K562 (cell line): Measurements from ENCODE around the gene ANKLE2. TPM values are rescaled to one million over a fixed set of nuclear protein-coding genes. Genes with fewer than 3 reads are reported as not detected.

Source experiments
- ATAC-seq: fragments of 200-7000 bp; cut with Tn5 transposase; 3 replicates; pipeline ENCODE4 v1.9.1; 2020; ENCODE audit warnings: moderate library complexity
- BruUV-seq: library from RNA; stranded (reverse); fragments of 400-500 nt; replicated peaks from 2 replicates; lab custom pipeline; 2021; lab: Mats Ljungman, UMichigan
- CTCF ChIA-PET: fragments of 300-600 bp; formaldehyde crosslinking; extraction: SDS; loops from one replicate; lab custom pipeline; 2021; ENCODE audit warnings: low intra/inter-chr PET ratio; lab: Yijun Ruan, JAX
- POLR2A ChIA-PET: fragments of 300-600, 350-650 bp; sonication (Branson Sonifier 250); formaldehyde crosslinking; extraction: SDS; loops from one replicate; lab custom pipeline; 2021; ENCODE audit warnings: antibody characterized with exemption, inconsistent platforms; lab: Yijun Ruan, JAX
- DNase-seq, 4 experiments: peaks; one replicate each; pipeline versions ENCODE4 v3.0.0 to v3.0.0-alpha.2; 2011 to 2018; ENCODE audit warnings: low spot score in 3 of 4, mixed read lengths in 3 of 4; ENCODE audit errors: extremely low read depth in 1 of 4
- FAIRE-seq: peaks from 2 replicates; lab custom pipeline; 2011; peaks lifted over from hg19 to GRCh38; lab: Jason Lieb, UNC
- H2AFZ ChIP-seq: 2 replicates; pipeline ENCODE4 v1.6.0; 2011; ENCODE audit warnings: low read depth, low read length, control low read depth, inconsistent platforms
- H3K27ac ChIP-seq: fragments of 200-600 bp; 3 replicates; pipeline ENCODE4 v1.8.0; 2011; ENCODE audit warnings: low read depth, mild to moderate bottlenecking, control low read depth, inconsistent platforms, low read length, moderate library complexity, mixed read lengths; ENCODE audit errors: extremely low read depth
- H3K27me3 ChIP-seq, 2 experiments: fragments of 300-600 bp in 1 of 2; 2 replicates in 1 of 2; 3 replicates in 1 of 2; pipeline versions ENCODE4 v1.6.0 to v1.8.0; 2011; ENCODE audit warnings: inconsistent platforms in 2 of 2, low read length in 2 of 2, mild to moderate bottlenecking in 1 of 2, mixed read lengths in 1 of 2, moderate library complexity in 1 of 2; ENCODE audit not compliant: control insufficient read depth in 2 of 2, insufficient read depth in 2 of 2
- H3K36me3 ChIP-seq: fragments of 300-600 bp; 3 replicates; pipeline ENCODE4 v1.8.0; 2011; ENCODE audit warnings: mild to moderate bottlenecking, low read length, inconsistent platforms; ENCODE audit not compliant: control insufficient read depth, insufficient read depth
- H3K4me1 ChIP-seq, 2 experiments: fragments of 200-600 bp in 1 of 2; replicated peaks in 1 of 2; 2 replicates in 1 of 2; 3 replicates in 1 of 2; pipeline versions ENCODE4 v1.5.1 to v1.8.0; 2011; ENCODE audit warnings: inconsistent platforms in 2 of 2, low read length in 2 of 2, mild to moderate bottlenecking in 1 of 2, mixed read lengths in 1 of 2, moderate library complexity in 1 of 2; ENCODE audit not compliant: control insufficient read depth in 2 of 2, insufficient read depth in 2 of 2
- H3K4me2 ChIP-seq: 2 replicates; pipeline ENCODE4 v1.6.1; 2011; ENCODE audit warnings: low read length, control low read depth, inconsistent platforms, mixed read lengths; ENCODE audit not compliant: insufficient read depth
- H3K4me3 ChIP-seq: fragments of 200-600 bp; sonication (generic), shearing (Covaris generic); 2 replicates; pipeline ENCODE4 v1.5.1; 2016; ENCODE audit warnings: control low read depth, inconsistent platforms
- H3K79me2 ChIP-seq: fragments of 200-600 bp; 3 replicates; pipeline ENCODE4 v1.8.0; 2011; ENCODE audit warnings: low read length, inconsistent platforms; ENCODE audit not compliant: control insufficient read depth, insufficient read depth
- H3K9ac ChIP-seq, 2 experiments: 2 replicates each; pipeline versions ENCODE4 v1.6.0 to v1.6.1; 2011; ENCODE audit warnings: low read depth in 2 of 2, low read length in 2 of 2, control low read depth in 1 of 2, inconsistent platforms in 1 of 2, mild to moderate bottlenecking in 1 of 2, mixed read lengths in 1 of 2; ENCODE audit not compliant: insufficient read depth in 1 of 2
- H3K9me1 ChIP-seq: one replicate; pipeline ENCODE4 v1.6.0; 2011; ENCODE audit warnings: inconsistent platforms, mild to moderate bottlenecking, low read length, moderate library complexity; ENCODE audit not compliant: control insufficient read depth, insufficient read depth
- H3K9me3 ChIP-seq: replicated peaks from 2 replicates; pipeline ENCODE4 v1.5.1; 2011; ENCODE audit warnings: low read depth, low read length, inconsistent platforms; ENCODE audit not compliant: control insufficient read depth, insufficient read depth
- H4K20me1 ChIP-seq: replicated peaks from 2 replicates; pipeline ENCODE4 v1.6.1; 2011; ENCODE audit warnings: low read length, inconsistent platforms, mixed read lengths; ENCODE audit not compliant: control insufficient read depth, insufficient read depth
- MCM3 ChIP-seq: fragments of 450-650 bp; IDR thresholded peaks from 2 replicates; pipeline ENCODE4 v1.6.1; 2016
- POLR2A ChIP-seq: fragments of 450-650 bp; conservative IDR thresholded peaks from 2 replicates; pipeline ENCODE4 v1.6.1; 2016
- POLR2AphosphoS2 ChIP-seq: IDR thresholded peaks from 2 replicates; pipeline ENCODE4 v1.6.1; 2012; ENCODE audit warnings: low read length, improper control_type of control experiment
- RNF2 ChIP-seq: sonication (generic); IDR thresholded peaks from 2 replicates; pipeline ENCODE4 v1.6.1; 2016
- WGBS: fragments of 100-300 bp; shearing (Covaris generic); methylation state at CpG from one replicate; pipeline ENCODE4 v1.1.6; 2016; ENCODE audit warnings: low coverage, mixed read lengths; ENCODE audit not compliant: insufficient coverage; ENCODE audit errors: missing lambda C conversion rate; 5-methylcytosine and 5-hydroxymethylcytosine counted together
- in situ Hi-C: fragments of 300-500 bp; cut with MboI; formaldehyde crosslinking; loops from 4 replicates; pipeline ENCODE4 v1.15.0; 2018; ENCODE audit warnings: inconsistent platforms, mixed read lengths
- intact Hi-C: fragments of 100-400 bp; cut with micrococcal nuclease; formaldehyde crosslinking; loops from 2 replicates; pipeline ENCODE4 v1.14.2; 2022
- polyA plus RNA-seq, 8 experiments: library from polyadenylated mRNA; depleted of rRNA in 4 of 8; stranded (reverse) in 5 of 8; unstranded in 3 of 8; fragments of >200 nt; fragmentation: Nextera tagmentation in 2 of 8; fragmentation: Illumina TruSeq in 1 of 8; extraction: Ambion mirVana in 2 of 8; extraction: Trizol in 1 of 8; gene quantifications; 2 replicates each; pipeline versions ENCODE4 v1.2.1 to v1.2.3, GENCODE V29; 2011 to 2014; ENCODE audit warnings: inconsistent platforms in 1 of 8, missing spikeins in 1 of 8
- total RNA-seq, 7 experiments: library from RNA; depleted of rRNA in 6 of 7; stranded (reverse); fragments of >200 nt in 6 of 7; fragmentation: Illumina TruSeq in 2 of 7; extraction: Trizol in 2 of 7; gene quantifications; 2 replicates each; pipeline versions ENCODE4 v1.2.1 to v1.2.3, GENCODE V29; 2011 to 2021; ENCODE audit warnings: low replicate concordance in 1 of 7
- TF ChIP-seq, protein P1 (sequence below): fragments of 250-450 bp; sonication (Bioruptor Pico); IDR thresholded peaks from 2 replicates; pipeline ENCODE4 v1.5.0; 2021; ENCODE audit warnings: mild to moderate bottlenecking, moderate library complexity

Gene ANKLE2
- total and polyA plus RNA-seq, 9 of the 15 experiments (the other 6 are each of a cell fraction or from before 2014, with no cell fraction given) = 3.2 to 57.7 (median 45.6) TPM

DNA sequence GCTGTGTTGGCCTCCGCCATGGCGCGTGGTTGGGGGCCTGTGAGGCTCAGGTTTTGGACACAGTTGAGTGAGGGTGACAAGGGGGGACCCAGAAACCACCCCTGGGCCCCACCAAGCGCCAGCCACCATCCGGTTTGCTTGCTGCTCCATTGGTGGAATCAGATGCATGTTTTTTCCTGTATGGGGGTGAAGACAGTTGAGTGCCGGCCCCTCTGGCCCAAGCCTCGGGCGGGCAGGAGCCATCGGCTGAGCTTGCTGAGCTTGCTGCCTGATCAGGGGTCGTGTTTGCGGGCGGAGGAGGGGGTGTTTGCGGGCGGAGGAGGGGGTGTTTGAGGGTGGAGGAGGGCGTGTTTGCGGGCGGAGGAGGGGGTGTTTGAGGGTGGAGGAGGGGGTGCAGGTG is 44.6 kb downstream of the ANKLE2 start:
- H3K36me3 ChIP-seq = peaks cover 80% of the 10 kb centered on the region
- intact Hi-C loops = no loop called here
- WGBS = 91% methylated on average over 9 of the region's 17 CpGs
- no peak overlapping the region for H3K4me3 ChIP-seq
- H3K9me1 ChIP-seq = no peaks in the 10 kb centered on the region
- H3K27me3 ChIP-seq = no peaks in the 10 kb centered on the region
- peaks cover 31% of the 10 kb centered on the region for H3K79me2 ChIP-seq
- ATAC-seq (no peak), FAIRE-seq (no peak), DNase-seq (no peak)
- H3K9ac ChIP-seq = no peak overlapping the region
- ChIA-PET POLR2A (interaction anchor here (1.5 kb wide), 1 partner anchor 8 kb away, joined by 4 read pairs; no protein-coding TSS in a partner anchor), CTCF (no interaction called here)
- H3K27ac ChIP-seq = no peak overlapping the region
- peaks cover 0 to 6% of the 10 kb centered on the region in 2 experiments; a peak in 3 of 5 replicates for H3K4me1 ChIP-seq
- no peak overlapping the region for H2AFZ ChIP-seq
- no peaks in the 10 kb centered on the region; the same call in 1 of the 2 replicates for H4K20me1 ChIP-seq
- TF ChIP-seq POLR2AphosphoS2 = 0 out of 2 replicates have a peak, but pooled peaks have one; percentile 41
- TF ChIP-seq MCM3 = no peak
- no peak for TF ChIP-seq RNF2
- in situ Hi-C loops = no loop called here
- no TSS peak for BruUV-seq
- H3K9me3 ChIP-seq = no peaks in the 10 kb centered on the region
- H3K4me2 ChIP-seq = no peak overlapping the region

DNA sequence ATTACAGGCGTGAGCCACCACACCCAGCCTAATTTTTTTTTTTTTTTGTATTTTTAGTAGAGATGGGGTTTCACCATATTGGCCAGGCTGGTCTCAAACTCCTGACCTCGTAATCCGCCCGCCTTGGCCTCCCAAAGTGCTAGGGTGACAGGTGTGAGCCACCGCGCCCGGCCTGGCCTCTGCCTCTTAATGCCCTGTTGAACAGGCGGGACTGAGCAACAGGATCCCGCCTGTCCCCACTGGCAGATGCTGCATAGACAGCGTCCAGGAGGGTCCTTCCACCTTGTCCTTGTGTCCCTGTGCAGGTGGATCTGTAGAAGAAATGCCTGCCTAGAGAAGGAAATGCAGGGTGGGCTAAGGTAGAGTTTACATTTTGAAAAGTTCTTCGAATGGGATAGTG is 45.3 kb downstream of the ANKLE2 start:
- no peak for FAIRE-seq
- WGBS = 79% methylated on average over 11 of the region's 11 CpGs

More for the DNA sequence above, 45.3 kb downstream of the ANKLE2 start:
- Histone ChIP-seq H3K4me3 (no peak overlapping the region), H3K9me1 (no peaks in the 10 kb centered on the region), H3K4me2 (no peak overlapping the region), H3K27me3 (no peaks in the 10 kb centered on the region), H4K20me1 (no peaks in the 10 kb centered on the region; the same call in 1 of the 2 replicates), H3K36me3 (peaks cover 73% of the 10 kb centered on the region), H3K9me3 (no peaks in the 10 kb centered on the region), H2AFZ (no peak overlapping the region), H3K4me1 (peaks cover 0 to 6% of the 10 kb centered on the region in 2 experiments; a peak in 3 of 5 replicates), H3K9ac (no peak overlapping the region), H3K79me2 (peaks cover 38% of the 10 kb centered on the region), H3K27ac (no peak overlapping the region)
- no peak for DNase-seq
- no TSS peak for BruUV-seq
- ChIA-PET POLR2A (no interaction called here), CTCF (no interaction called here)
- TF ChIP-seq, protein P1, sequence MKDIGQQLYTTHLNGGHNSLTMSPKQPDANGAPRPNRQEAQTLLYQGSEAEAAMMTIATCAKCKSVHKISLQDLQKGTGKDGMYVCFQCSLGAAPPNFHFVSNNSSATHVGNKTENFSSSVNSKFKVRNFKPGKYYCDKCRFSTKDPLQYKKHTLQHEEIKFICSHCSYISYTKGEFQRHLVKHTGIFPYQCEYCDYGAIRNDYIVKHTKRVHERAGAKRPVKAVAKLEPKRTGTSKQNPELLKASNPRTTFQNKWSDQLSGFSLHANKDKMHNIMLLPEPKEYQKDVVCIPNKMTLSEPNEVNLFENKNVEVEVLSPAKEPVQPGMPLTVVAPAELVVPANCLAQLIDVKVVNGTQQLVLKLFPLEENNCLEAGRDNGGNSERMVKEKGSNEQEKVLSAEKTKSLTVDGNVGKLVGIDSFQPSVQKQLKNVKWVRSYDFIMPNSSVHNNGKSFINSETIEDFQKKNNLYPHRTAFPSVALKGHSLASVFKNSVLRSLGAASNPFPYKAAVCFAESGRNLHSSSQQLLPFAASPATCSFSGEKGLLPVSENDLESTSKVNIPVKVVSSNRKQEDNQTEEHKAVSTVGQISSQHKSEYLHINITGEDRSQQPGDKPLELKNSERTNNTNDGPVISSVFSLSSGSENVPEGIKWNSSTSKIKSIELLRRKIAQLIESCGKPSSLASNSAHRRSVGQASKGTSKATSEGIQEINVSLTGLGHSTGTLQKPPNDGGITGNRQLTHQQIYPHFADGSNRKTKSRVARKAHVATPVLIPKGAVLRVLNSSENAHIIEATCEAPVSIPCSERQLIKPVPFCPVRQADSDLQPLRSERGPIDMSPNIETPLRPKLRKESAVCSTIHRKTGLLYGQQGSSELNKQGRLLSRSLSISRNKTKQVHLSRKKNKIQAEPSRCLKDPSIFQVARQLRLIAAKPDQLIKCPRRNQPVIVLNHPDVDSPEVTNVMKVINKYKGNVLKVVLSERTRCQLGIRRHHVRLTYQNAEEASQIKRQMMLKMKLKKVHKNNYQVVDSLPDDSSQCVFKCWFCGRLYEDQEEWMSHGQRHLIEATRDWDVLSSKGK (CRISPR knock-in tag) = no peak
- TF ChIP-seq POLR2A = 0 out of 2 replicates have a peak, but pooled peaks have one; percentile 30
- in situ Hi-C loops (no loop called here), intact Hi-C loops (no loop called here)
- ATAC-seq = no peak
